Stimulated activated CD4-positive, alpha-beta T cell treated with anti-CD3 and anti-CD28 coated beads, Interleukin-12 subunit alpha, Interleukin-12 subunit beta, amount 100 ng/mL, for 4 hours (primary cell): Measurements from ENCODE around the gene SMG7.

Experiments
- DNase-seq: peaks from one replicate; pipeline ENCODE4 v3.0.0-alpha.2; 2020

Gene SMG7

DNA sequence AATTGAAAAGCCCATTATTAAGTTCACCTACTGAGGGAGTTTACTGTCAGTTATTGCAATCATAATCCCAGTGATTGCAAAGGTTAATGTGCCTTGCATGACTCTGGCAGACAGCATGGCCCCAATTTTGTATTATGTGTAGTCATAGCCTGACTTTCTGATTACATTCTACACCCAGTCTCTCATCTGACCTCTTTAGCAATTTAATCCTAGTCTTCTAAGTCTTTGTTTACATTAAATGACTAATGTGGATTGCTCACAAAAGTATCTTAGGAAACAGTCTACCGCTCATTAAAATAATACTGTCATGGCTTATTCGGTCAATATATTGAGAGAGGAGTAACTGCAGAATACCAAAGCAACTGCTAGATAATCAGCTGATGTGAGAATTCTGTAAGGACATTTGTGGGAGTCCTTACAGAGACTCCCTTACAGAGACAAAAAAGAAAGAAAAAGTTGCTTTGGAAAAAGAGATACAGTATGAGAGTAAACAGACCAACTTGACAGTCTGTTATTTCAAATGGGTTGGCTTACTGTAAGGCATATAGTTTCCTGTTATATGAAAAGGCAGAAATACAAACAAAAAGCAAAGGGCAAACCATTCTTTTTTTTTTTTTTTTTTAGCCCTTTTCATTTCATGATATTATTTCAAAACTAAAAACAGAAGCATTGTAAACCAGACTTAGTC lies 42.8 kb downstream of the SMG7 start:
- DNase-seq: no peak

DNA sequence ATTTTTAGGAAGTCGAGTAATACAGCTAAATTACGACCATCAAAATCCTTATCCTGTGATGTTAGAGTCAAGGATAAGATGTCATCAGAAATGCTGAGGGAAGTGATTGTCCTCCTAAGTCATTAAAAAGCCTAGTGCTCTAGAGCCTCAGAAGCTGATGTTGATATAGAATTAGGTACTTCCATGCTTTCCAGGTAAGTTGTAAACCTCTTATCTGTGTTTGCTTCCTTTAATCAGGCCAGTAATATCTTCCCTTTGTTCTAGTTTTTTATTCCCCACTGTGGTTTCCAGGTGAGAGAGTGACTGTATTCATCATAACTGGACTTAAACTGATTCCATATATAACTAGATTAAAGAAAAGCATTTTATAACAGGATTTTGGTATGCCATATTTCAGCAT lies 44.4 kb downstream of the SMG7 start:
- DNase-seq: no peak

DNA sequence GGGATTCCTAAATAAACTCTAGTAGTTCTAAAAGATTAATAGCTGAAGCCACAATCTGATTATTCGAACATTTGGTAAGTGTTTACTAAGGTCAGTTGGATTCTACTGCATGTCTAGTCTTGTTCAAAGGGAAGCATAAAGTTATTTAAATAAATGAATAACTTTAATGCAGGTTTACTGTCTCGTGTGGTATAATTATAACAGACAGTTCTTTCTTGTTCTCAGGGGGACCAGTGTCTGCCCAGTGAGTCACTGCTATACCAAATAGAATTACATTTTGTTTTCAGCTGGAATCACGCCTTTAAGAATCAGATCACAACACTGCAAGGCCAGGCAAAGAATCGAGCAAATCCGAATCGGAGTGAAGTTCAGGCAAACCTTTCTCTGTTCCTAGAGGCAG lies 45.1 kb downstream of the SMG7 start:
- no peak for DNase-seq

DNA sequence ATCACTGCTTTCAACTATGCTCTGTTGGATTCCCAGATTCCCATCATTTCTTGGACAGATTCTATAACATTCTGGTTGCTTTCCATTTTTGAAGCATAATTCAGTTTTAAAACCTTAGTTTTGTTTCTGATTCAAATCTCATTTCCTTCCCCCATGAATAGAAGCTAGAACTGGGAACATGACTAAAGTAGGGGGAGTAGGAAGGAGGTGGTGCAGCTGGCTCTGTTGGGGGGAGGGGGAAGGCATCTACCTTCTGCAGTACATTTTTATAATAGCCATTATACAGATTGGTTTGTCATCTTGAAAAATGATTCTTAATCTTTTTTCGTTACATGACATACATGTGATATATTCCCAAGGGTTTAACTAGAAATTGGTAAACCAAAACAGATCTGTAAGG lies 48.1 kb downstream of the SMG7 start:
- no peak for DNase-seq

DNA sequence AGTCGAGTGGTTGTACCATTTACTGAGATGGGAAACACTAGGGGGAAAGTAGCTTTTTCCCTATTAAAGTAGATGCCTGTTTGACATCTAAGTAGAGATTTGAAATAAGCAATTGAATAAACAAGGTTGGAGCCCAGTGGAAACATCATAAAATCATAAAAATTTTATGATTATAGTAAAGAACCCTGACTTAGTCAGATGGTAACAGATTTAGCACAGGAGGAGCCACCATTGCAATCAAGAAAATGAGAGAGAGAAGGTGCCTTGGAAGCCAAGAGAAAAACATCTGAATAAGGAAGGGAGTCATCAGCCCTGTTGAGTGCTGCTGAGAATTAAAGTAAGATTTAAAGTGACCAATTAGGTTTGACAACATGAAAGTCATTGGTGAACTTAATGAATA lies 49.8 kb downstream of the SMG7 start:
- DNase-seq: no peak

DNA sequence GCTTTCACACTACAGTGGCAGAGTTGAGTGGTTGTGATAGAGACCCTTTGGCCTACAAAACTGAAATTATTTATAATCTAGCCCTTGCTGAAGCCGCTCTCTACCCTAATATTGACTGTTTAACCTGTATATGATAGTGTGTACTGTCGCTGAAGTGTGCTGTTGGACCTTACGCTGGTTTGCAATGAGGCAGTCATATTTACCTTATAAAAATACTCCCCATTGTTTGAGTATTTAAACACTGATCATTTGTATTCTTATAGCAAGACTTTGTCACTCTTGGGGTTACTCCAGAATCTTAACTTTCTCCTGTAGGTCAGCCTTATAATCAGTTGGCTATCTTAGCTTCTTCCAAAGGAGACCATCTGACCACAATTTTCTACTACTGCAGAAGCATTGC lies 56.3 kb downstream of the SMG7 start:
- DNase-seq: no peak

DNA sequence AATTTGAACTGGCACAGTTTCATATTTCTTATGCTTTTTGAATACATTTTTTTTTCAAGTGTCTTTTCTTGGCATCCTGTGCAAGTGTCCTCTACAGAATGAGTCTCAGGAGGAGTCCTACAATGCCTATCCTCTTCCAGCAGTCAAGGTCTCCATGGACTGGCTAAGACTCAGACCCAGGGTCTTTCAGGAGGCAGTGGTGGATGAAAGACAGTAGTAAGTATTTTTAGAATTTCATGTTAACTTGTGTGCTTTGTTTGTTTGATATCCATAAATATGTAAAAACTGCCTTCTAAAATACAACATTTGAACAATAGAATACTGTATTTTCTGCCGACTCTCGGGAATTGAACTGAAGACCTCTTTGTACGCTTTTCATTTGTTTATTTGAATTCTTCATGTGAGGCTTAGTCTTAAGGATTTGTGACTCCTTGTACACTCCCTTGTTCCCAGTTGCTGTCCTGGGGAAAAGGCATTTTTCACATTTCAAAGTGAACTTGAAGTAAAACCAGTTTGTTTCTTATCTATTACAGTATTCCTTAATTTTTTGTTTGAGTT lies 61.4 kb downstream of the SMG7 start:
- DNase-seq: no peak

DNA sequence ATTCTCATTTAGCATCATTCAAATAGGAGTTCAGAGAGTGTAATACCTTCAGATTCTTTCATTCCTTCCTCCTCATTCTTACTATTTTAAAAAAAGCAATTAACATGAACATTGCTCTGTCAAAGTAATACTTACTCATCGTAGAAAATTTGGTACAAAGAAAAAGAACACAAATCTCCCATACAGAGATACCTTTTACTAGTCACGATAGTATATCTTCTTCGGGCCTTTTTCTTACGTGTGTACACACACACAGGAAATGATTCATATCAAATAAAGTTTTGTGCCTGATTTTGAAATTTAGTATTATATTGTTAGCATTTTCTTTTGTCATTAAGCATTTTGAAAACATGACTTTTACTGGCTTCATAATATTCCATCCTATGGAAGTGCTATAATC lies 65.1 kb downstream of the SMG7 start:
- no peak for DNase-seq

DNA sequence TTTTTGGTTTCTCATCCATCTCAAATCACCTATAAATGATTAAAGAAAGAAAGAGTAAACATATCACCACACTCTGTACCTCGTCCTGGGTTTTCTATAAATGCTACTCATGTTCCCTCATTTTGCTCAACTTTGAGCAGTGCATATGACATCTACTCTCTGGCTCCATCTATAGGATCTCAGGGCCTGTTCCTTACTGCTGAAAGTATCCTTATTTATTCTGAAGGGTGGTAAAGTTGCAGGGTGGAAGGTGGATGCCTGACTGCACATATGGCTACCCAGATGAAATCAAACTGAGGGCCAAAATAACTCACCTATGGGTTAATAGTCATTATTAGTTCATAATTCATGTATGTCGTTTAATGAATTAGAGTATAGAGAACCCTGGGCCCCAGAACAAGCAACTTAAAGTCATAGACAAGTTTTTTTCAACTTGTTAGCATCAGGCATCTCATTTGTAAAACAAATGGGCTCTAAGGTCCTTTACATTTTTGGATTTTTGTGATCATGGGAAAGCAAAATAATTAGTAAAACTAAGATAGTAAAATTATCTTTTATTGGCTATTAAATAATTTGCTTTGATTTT lies 71.4 kb downstream of the SMG7 start:
- DNase-seq: no peak

DNA sequence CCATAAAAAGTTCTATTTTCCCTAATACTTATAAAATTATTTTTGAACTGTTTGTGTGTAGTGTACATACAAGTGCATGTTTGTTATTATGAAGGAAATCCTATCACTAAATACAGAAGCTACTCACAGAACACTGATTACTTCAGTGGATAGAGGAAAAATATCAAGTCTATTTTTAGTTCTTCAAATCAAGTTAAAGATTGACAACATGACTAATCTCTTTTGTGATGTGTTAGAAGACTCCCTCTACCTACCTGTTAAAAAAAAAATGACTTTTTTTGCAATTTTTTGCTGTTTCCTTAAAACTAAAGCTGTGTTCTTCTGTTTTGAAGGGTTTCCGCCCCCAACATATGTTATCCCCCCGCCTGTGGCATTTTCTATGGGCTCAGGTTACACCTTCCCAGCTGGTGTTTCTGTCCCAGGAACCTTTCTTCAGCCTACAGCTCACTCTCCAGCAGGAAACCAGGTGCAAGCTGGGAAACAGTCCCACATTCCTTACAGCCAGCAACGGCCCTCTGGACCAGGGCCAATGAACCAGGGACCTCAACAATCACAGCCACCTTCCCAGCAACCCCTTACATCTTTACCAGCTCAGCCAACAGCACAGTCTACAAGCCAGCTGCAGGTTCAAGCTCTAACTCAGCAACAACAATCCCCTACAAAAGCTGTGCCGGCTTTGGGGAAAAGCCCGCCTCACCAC lies 72.4 kb downstream of the SMG7 start:
- no peak for DNase-seq

DNA sequence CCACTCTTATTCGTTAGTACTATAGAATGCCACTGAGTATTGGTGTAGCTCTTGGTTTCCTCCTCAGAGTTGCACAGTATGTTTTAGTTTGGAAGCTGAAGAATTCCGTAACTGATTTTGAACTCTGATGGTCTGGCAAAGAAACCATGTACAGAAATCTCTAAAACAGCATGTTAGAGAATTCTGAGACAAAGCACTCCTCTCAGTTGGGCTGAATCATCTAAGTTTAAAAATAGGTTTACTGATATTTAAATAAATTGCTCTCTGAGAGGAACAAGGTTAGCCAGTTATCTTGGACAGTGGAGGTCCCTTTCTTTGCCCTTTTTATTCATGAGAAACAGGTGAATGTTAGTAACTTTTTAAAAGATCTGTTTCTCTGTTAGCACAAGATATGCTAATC lies 74.1 kb downstream of the SMG7 start:
- DNase-seq: no peak

DNA sequence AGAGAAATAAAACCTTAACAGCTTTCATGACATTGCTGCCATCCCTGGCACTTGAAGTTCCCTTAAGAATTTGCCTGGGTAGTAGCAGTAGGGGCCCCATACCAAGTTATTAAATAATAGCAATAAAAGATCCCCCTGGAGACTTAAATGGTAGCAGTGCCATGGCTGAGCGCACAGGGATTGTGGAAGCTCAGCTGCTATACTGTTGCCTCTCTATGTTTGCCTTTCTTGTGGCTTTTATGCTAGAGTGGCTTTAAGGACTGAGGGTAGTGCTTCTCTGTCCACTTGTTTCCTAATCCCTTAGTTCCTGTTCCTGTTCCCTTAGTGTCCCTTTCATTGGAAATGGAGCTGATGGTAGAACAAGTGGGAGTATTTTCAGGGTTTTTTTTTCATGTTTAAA lies 75.8 kb downstream of the SMG7 start:
- no peak for DNase-seq

DNA sequence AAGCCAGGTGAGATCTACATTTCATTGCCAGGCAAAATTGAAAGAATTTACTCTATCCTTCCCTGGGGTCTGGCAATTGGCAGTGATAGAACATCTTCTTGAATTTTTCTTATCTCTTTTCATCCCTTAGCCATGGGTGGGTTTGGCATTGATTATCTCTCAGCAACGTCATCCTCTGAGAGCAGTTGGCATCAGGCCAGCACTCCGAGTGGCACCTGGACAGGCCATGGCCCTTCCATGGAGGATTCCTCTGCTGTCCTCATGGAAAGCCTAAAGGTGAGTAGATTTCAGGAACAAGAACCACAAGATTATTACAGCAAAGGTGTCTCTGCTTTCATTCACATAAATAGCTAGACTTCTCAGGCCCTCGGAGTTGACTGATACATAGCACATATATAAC lies 78.6 kb downstream of the SMG7 start:
- no peak for DNase-seq

DNA sequence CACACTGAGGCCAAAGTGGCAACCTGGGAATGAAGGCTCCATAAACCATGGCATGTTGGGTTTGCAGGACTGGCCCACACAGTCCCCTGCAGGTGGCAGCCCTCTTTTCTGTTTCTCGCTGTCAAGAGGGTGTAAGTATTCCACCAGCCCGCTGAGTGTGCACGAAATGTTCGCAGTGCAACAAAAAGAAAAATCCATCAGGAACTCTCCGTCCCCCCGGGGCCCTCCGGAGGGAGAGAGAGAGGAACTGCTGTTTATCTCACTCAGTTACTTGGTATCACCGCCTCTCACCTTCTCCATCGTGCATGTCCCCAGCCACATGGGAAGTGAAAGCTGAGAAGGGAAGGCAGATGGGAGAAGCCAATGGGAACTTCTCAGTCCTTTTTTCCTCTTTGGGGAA lies 79.6 kb downstream of the SMG7 start:
- DNase-seq: no peak

DNA sequence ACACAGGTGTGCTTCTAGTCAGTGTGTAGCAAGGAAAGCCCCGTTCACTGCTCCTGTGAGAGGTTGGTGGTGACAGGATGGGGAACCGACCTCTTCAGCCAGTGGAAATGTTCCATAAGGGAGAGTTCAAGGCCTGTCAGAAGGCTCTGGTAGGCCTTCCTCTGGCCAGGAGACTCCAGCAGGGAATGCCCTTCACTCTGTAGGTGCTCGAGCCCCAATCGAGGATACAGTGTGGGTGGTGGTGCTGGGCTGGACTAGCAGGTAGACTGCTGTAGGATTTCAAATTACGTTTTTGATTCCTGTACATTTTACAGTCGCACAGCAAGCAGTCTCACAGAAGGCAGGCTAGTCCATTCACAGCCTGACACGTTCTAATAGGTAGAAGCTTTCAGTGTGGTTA lies 80.1 kb downstream of the SMG7 start:
- DNase-seq: no peak

DNA sequence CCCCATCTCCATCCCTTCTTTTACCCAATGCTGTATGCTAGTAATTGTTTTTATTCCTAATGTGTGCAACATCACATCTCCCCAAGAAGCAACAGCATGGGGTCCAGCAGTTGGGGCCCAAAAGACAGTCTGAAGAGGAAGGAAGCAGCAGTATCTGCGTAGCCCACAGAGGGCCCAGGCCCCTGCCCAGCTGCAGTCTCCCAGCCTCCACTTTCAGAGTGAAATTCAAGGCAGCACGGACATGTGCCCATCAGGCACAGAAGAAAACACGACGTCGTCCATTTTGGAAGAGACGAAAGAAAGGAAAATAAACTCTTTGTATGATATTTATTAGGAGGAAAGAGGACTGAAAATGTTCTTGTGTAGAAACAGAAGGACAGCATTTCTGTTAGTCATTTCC lies 80.6 kb downstream of the SMG7 start:
- DNase-seq: no peak

DNA sequence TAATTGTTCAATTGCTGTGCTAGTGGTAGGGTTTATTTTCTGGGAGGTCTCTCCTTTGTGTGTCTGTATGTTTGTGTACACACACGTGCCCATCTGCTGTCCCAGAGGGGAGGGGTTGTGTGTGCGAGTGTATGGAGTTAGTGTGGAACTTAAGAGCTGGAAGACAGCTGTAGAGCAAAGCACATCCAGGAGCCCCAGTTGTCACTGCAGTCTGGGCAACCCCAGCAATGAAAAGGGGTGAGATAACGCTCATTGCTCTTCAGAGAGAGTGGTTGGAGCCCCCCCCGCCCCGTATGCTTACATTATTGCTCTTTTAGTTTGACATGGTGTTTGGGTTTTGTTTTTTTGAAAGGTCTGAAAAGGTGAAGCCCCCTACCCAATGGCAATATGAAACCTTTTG lies 81.0 kb downstream of the SMG7 start:
- DNase-seq: no peak

DNA sequence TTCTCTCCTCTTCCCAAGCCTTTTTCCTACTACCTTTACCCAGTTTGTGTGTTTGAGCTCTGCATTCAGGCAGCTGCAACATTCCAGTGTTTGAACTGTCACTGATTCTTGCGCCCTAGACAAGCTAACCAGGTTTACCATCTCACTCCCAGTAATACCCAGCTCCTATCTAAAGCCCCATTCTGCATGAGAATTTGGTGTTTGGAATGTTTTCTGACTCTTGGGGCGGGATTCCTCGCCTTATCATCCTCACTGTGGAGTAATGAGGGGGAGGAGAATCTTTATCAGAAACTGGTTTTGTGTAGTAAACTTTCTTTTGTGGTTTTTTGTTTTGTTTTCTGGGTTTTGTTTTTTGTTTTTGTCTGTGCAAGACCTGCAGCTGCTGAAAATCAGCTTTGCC lies 81.5 kb downstream of the SMG7 start:
- no peak for DNase-seq

DNA sequence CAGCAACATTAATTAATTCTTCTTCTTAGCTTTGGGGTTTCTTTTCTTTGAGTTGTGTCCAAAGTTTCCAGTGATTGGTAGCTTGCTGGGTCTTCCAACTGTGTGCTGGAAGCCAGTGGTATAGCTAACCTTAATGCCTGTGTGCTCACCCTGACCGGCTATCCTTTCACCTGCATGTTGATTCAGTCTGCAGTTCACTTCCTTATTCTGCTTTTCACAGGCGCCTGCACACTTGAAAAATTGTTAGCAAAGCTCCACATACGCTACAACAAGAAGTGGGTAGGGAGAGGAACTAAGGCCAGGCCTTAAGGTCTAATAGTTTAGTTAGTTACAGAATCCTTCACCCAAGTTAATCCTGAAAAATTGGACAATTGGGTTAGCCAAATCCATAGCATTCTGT lies 82.3 kb downstream of the SMG7 start:
- DNase-seq: no peak

DNA sequence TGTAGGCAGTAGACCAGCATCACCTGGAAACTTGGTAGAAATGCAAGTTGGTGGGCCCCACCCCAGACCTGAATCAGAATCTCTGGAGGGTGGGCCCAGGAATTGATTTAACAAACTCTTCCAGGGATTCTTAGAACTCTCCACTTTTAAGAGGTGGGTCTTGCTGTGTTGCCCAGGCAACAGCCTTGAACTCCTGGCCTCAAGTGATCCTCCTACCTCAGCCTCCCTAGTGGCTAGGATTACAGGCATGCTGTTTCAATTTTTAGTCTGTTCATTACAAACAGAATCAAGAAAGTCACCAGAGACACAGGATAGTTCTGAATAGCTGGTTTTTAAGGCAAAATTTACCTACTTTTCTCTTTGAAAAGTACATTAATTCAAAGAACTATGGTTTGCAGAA lies 86.8 kb downstream of the SMG7 start:
- no peak for DNase-seq

DNA sequence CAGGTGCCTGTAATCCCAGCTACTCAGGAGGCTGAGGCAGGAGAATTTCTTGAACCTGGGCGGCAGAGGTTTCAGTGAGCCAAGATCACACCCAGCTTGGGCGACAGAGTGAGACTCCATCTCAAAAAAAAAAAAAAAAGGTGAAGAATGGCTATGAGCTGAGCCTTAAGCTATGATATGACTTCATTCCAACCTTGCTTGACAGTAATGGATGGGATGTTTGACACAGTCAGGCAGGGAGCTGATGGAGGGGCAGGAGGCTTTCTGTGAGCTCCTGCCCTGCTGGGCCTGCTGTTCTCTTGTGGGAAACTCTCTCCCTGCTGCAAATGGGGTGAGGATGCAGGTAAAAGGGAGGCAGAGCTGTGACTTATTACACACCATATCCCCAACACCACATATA lies 90.4 kb downstream of the SMG7 start:
- no peak for DNase-seq

DNA sequence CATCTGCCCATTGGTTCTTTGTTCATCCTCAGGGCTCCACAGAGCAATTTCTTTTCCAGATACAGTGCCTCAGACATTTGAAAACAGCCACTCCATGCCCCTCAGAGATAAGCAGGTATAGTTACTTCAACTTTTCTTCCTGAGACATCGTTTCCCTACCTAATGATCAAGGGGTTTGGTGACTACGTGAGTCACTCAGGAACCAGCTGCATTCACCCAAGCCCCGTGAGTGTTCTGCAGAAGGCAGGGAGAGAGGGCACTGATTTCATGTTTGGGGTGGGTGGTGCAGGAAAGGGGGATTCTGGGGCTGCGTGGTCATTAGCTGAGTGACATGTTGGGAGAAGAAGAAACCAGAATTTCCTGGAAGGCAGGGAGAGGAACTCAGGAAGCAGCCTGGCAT lies 93.0 kb downstream of the SMG7 start:
- DNase-seq: no peak

DNA sequence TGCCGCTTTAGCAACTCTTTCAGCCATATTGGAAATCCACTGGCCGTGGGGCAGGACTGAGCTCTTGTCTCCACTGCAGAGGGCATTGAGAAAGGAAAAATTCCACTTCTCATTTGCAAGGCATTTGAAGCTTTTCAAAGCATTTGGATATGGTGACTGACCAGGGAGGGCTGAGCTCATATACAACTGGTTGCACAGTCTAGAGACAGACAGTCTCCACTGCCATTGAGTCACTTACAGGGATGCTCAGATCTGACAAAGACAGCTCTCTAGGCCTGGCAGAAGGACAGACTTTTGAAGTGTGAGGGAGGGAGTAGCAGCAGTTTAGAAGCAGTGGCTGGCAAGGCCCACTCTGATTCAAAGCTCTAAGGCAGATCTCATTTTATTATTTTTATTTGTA lies 93.7 kb downstream of the SMG7 start:
- no peak for DNase-seq

DNA sequence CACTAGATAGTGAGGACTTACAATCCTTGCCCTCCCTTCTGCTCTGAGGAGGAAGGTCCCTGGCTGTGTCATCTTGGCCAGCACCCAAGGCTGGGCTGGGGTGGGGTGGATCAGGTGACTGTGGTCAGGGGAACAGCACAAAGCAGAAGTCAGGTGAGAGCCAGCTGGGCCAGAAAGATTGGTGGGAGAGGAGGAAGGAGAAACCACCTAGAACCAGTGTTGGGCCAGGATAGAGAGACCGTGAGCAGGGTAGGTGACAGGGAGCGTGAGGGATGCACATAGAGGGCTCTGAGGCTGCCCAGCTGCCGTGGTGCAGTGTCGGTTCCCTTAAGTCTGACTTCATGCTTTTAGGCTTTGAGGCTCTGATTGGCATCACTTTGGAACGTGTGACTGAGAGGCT lies 95.3 kb downstream of the SMG7 start:
- no peak for DNase-seq
